Endodermal cell (in vitro differentiated cells): ENCODE data around the gene P2RX5. TPM values are rescaled to one million over a fixed set of nuclear protein-coding genes. Genes with fewer than 3 reads are reported as not detected.

Source experiments
- DNase-seq: peaks from one replicate; pipeline ENCODE4 v3.0.0-alpha.2; 2017
- H3K27ac ChIP-seq: 2 replicates; pipeline ENCODE4 v1.5.1; 2013; ENCODE audit warnings: mild to moderate bottlenecking, low read depth, low read length, moderate library complexity
- H3K27me3 ChIP-seq: 2 replicates; pipeline ENCODE4 v1.6.1; 2013; ENCODE audit warnings: mild to moderate bottlenecking, low read length, moderate library complexity; ENCODE audit not compliant: insufficient read depth, control insufficient read depth, poor library complexity, severe bottlenecking
- H3K36me3 ChIP-seq: 2 replicates; pipeline ENCODE4 v1.7.0; 2013; ENCODE audit warnings: mild to moderate bottlenecking, low read length, moderate library complexity; ENCODE audit not compliant: control insufficient read depth, insufficient read depth
- H3K4me1 ChIP-seq: one replicate; pipeline ENCODE4 v1.7.0; 2013; ENCODE audit warnings: low read length; ENCODE audit not compliant: control insufficient read depth, insufficient read depth
- H3K4me3 ChIP-seq: 2 replicates; pipeline ENCODE4 v1.5.1; 2013; ENCODE audit warnings: mild to moderate bottlenecking, low read length, moderate library complexity
- H3K9ac ChIP-seq: 2 replicates; pipeline ENCODE4 v1.6.1; 2013; ENCODE audit warnings: mild to moderate bottlenecking, low read length, moderate library complexity; ENCODE audit not compliant: poor library complexity, severe bottlenecking; ENCODE audit errors: extremely low read depth
- H3K9me3 ChIP-seq: 2 replicates; pipeline ENCODE4 v1.6.1; 2013; ENCODE audit warnings: mild to moderate bottlenecking, low read length, moderate library complexity; ENCODE audit not compliant: control insufficient read depth
- H3K27ac Mint-ChIP-seq: 2 replicates; pipeline ENCODE4 v1.8.0; 2020; ENCODE audit warnings: mixed read lengths
- H3K27me3 Mint-ChIP-seq: 2 replicates; pipeline ENCODE4 v1.8.0; 2021; ENCODE audit warnings: mild to moderate bottlenecking, mixed read lengths; ENCODE audit not compliant: insufficient read depth
- H3K36me3 Mint-ChIP-seq: 2 replicates; pipeline ENCODE4 v1.8.0; 2020; ENCODE audit warnings: low read depth, mixed read lengths
- H3K4me1 Mint-ChIP-seq: 2 replicates; pipeline ENCODE4 v1.8.0; 2020; ENCODE audit warnings: mixed read lengths
- H3K4me3 Mint-ChIP-seq: 2 replicates; pipeline ENCODE4 v1.8.0; 2020; ENCODE audit warnings: mild to moderate bottlenecking, moderate library complexity, mixed read lengths
- H3K9me3 Mint-ChIP-seq: 2 replicates; pipeline ENCODE4 v1.8.0; 2020; ENCODE audit warnings: mild to moderate bottlenecking, mixed read lengths
- WGBS, 2 experiments: methylation state at CpG; one replicate each; pipeline versions ENCODE4 v1.1.5 to v1.1.7; 2013; ENCODE audit warnings: missing lambda C conversion rate in 2 of 2, mixed read lengths in 1 of 2; ENCODE audit not compliant: insufficient coverage in 1 of 2, insufficient read length in 1 of 2; 5-methylcytosine and 5-hydroxymethylcytosine counted together
- total RNA-seq, 2 donors: library from RNA; stranded (reverse); fragmentation: NEBNext Ultra II Directional in 1 of 2; extraction: Animal tissue kit (Norgen Biotek cat#: 25700) in 1 of 2; gene quantifications; 2 replicates in 1 of 2; 3 replicates in 1 of 2; pipeline ENCODE4 v1.2.1, GENCODE V29; 2021
- TF ChIP-seq, protein P1 (sequence below): fragments of 200-600 bp; sonication (generic); conservative IDR thresholded peaks from 2 replicates; pipeline ENCODE4 v1.5.0; 2021; ENCODE audit warnings: antibody characterized with exemption, mild to moderate bottlenecking

Gene P2RX5
- total RNA-seq, 2 donors from 2014 or later, result 0.46 to 0.57 TPM

DNA sequence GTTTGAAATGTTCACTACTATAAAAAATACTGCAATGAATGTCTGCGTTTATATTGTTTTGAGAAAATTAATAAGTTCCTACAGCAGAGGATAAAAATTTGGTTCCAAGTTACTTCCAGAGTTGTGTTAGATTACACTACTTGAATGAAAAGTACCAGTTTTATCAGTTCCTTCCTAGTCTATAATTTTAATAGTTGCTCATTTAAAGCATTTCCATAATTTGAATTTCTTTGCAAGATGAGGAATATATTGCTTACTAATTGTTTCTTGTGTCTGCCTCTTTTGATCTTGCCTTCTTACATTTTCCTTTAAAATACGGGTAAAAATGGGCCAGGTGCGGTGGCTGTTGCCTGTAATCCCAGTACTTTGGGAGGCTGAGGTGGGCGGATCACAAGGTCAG is 23.4 kb downstream of the P2RX5 start:
- no peaks in the 10 kb centered on the region for H3K27me3 Mint-ChIP-seq
- Histone ChIP-seq H3K4me1 (peaks cover 7% of the 10 kb centered on the region), H3K27me3 (no peaks in the 10 kb centered on the region), H3K9ac (no peak overlapping the region), H3K27ac (no peak overlapping the region), H3K4me3 (no peak overlapping the region), H3K9me3 (no peaks in the 10 kb centered on the region), H3K36me3 (peaks cover 14% of the 10 kb centered on the region)
- 90 to 97% methylated on average over 3 to 4 of the region's 4 CpGs for WGBS, 2 experiments
- no peak overlapping the region for H3K4me3 Mint-ChIP-seq
- H3K36me3 Mint-ChIP-seq, result peaks cover 5% of the 10 kb centered on the region
- H3K9me3 Mint-ChIP-seq, result no peaks in the 10 kb centered on the region
- H3K4me1 Mint-ChIP-seq, result peaks cover 21% of the 10 kb centered on the region
- H3K27ac Mint-ChIP-seq, result no peak overlapping the region
- DNase-seq, result no peak
- TF ChIP-seq, protein P1, sequence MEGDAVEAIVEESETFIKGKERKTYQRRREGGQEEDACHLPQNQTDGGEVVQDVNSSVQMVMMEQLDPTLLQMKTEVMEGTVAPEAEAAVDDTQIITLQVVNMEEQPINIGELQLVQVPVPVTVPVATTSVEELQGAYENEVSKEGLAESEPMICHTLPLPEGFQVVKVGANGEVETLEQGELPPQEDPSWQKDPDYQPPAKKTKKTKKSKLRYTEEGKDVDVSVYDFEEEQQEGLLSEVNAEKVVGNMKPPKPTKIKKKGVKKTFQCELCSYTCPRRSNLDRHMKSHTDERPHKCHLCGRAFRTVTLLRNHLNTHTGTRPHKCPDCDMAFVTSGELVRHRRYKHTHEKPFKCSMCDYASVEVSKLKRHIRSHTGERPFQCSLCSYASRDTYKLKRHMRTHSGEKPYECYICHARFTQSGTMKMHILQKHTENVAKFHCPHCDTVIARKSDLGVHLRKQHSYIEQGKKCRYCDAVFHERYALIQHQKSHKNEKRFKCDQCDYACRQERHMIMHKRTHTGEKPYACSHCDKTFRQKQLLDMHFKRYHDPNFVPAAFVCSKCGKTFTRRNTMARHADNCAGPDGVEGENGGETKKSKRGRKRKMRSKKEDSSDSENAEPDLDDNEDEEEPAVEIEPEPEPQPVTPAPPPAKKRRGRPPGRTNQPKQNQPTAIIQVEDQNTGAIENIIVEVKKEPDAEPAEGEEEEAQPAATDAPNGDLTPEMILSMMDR, result no peak

DNA sequence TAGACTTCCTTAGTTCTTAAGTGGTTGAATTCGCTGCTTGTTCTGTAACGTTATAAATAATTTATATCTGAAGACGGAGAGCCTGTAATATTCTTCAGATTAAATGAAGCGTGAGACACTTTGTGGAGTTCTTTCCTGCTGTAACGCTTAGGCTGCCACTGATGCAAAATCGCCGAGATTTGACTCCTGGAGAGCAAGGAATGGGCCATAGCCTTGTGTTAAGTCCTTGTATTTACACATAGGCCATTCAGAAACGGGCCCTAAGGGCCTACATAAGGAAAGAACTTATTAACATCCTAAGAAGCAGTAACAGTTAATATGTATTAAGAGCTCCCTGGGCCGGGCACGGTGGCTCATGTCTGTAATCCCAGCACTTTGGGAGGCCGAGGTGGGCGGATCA is 26.4 kb downstream of the P2RX5 start:
- Mint-ChIP-seq H3K36me3 (peaks cover 9% of the 10 kb centered on the region), H3K4me1 (peaks cover 22% of the 10 kb centered on the region), H3K27me3 (no peaks in the 10 kb centered on the region), H3K27ac (peak overlapping the region; percentile 90), H3K4me3 (peak overlapping the region; percentile 81), H3K9me3 (no peaks in the 10 kb centered on the region)
- H3K9ac ChIP-seq, result peak overlapping the region; percentile 90
- no peaks in the 10 kb centered on the region for H3K9me3 ChIP-seq
- peaks cover 28% of the 10 kb centered on the region for H3K36me3 ChIP-seq
- H3K27me3 ChIP-seq, result no peaks in the 10 kb centered on the region
- no peak overlapping the region for H3K27ac ChIP-seq
- WGBS, 2 experiments, result 38 to 62% methylated on average over 8 to 12 of the region's 12 CpGs
- TF ChIP-seq, protein P1, result no peak
- peak overlapping the region; percentile 97 for H3K4me3 ChIP-seq
- DNase-seq, result no peak
- no peaks in the 10 kb centered on the region for H3K4me1 ChIP-seq

GRCh38 chr17:3669085-3669347 is 26.9 kb downstream of the P2RX5 start:
- H3K4me3 Mint-ChIP-seq, result peak overlapping the region; percentile 81
- 0% methylated on average over 20 to 32 of the region's 32 CpGs for WGBS, 2 experiments
- no peaks in the 10 kb centered on the region for H3K4me1 ChIP-seq
- no peaks in the 10 kb centered on the region for H3K9me3 ChIP-seq
- peak overlapping the region; percentile 97 for H3K4me3 ChIP-seq
- H3K27me3 ChIP-seq, result no peaks in the 10 kb centered on the region
- H3K27ac ChIP-seq, result peak overlapping the region; percentile 49
- no peaks in the 10 kb centered on the region for H3K27me3 Mint-ChIP-seq
- peak overlapping the region; percentile 90 for H3K9ac ChIP-seq
- H3K36me3 ChIP-seq, result peaks cover 33% of the 10 kb centered on the region
- TF ChIP-seq, protein P1, result no peak
- H3K9me3 Mint-ChIP-seq, result no peaks in the 10 kb centered on the region
- H3K36me3 Mint-ChIP-seq, result peaks cover 14% of the 10 kb centered on the region
- H3K4me1 Mint-ChIP-seq, result peaks cover 19% of the 10 kb centered on the region
- H3K27ac Mint-ChIP-seq, result peak overlapping the region; percentile 90
- DNase-seq, result no peak
